ENCODE data around the gene SPINK5. TPM values are rescaled to one million over a fixed set of nuclear protein-coding genes. Genes with fewer than 3 reads are reported as not detected.
A peak's percentile ranks its signal among the peaks of the same experiment; 100 is the strongest.

The SPINK5 gene
- total RNA-seq, 1 experiment from 2014 or later, result 5.9 TPM

GRCh38 chr5:148104226-148104625, 40.4 kb downstream of the SPINK5 start (continued):
- TF ChIP-seq, protein P1, sequence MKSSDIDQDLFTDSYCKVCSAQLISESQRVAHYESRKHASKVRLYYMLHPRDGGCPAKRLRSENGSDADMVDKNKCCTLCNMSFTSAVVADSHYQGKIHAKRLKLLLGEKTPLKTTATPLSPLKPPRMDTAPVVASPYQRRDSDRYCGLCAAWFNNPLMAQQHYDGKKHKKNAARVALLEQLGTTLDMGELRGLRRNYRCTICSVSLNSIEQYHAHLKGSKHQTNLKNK (CRISPR knock-in tag; IDR thresholded peaks at IDR 0.05), result no peak
- TF ChIP-seq ZNF396 (CRISPR knock-in tag; IDR thresholded peaks at IDR 0.05; ENCODE audit: borderline replicate concordance), result no peak

DNA sequence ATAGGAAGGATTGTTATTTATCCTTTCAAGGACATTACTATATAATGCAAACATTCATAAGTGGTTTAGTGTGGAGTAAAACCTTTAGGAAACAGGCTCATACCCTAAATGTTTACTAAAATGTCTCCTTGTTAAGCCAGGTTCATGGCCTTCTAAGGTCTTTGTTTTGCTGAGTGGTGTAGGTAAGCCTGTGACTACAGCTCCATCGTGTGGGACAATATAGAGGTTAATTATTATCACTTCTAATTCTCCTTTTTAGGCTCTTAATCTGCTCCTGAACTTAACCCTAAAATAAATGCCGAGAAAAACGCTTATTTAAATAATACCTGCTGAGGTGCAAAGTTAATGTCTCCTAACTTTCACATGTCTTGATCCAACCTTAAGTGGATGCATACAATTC, 43.8 kb downstream of the SPINK5 start:
- POLR2A ChIA-PET, result no interaction called here
- Mint-ChIP-seq H3K27ac (no peak overlapping the region), H3K36me3 (peaks cover 17% of the 10 kb centered on the region), H3K9me3 (no peaks in the 10 kb centered on the region), H3K4me1 (no peaks in the 10 kb centered on the region), H3K27me3 (ENCODE audit: low read depth) (no peaks in the 10 kb centered on the region), H3K4me3 (no peak overlapping the region)
- peak; percentile 48; the same call in 1 of the 2 replicates for ATAC-seq
- DNase-seq (ENCODE audit: low spot score), result no peak
- TF ChIP-seq, protein P2, sequence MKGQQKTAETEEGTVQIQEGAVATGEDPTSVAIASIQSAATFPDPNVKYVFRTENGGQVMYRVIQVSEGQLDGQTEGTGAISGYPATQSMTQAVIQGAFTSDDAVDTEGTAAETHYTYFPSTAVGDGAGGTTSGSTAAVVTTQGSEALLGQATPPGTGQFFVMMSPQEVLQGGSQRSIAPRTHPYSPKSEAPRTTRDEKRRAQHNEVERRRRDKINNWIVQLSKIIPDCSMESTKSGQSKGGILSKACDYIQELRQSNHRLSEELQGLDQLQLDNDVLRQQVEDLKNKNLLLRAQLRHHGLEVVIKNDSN (CRISPR knock-in tag; IDR thresholded peaks at IDR 0.05), result no peak
- TF ChIP-seq ZNF281 (CRISPR knock-in tag; IDR thresholded peaks at IDR 0.05), result no peak
- no peak for TF ChIP-seq FOXP1 (CRISPR knock-in tag; IDR thresholded peaks at IDR 0.05; ENCODE audit: borderline replicate concordance)
- no peak for TF ChIP-seq GTF2I (CRISPR knock-in tag; conservative IDR thresholded peaks at IDR 0.05)
- no peak for TF ChIP-seq IRF2 (CRISPR knock-in tag; IDR thresholded peaks at IDR 0.05; ENCODE audit: borderline replicate concordance, low read depth)
- no peak for TF ChIP-seq TEAD1 (CRISPR knock-in tag; IDR thresholded peaks at IDR 0.05)
- no peak for TF ChIP-seq MYBL2 (CRISPR knock-in tag; IDR thresholded peaks at IDR 0.05)
- no peak for TF ChIP-seq RORB (CRISPR knock-in tag; IDR thresholded peaks at IDR 0.05)
- no peak for TF ChIP-seq ATF6 (CRISPR knock-in tag; IDR thresholded peaks at IDR 0.05)
- CTCF ChIA-PET, result interaction anchor here (1.3 kb wide), 1 partner anchor 12 kb away, joined by 5 read pairs; no protein-coding TSS in a partner anchor

GRCh38 chr5:148113243-148113642, 49.5 kb downstream of the SPINK5 start:
- ChIA-PET POLR2A (no interaction called here), CTCF (no interaction called here)
- DNase-seq (ENCODE audit: low spot score), result no peak
- no peaks in the 10 kb centered on the region for H3K9me3 Mint-ChIP-seq
- no peaks in the 10 kb centered on the region for H3K4me1 Mint-ChIP-seq
- no peak for ATAC-seq
- H3K27ac Mint-ChIP-seq, result no peak overlapping the region
- H3K27me3 Mint-ChIP-seq (ENCODE audit: low read depth), result no peaks in the 10 kb centered on the region
- H3K36me3 Mint-ChIP-seq, result peaks cover 17% of the 10 kb centered on the region
- no peak overlapping the region for H3K4me3 Mint-ChIP-seq
- TF ChIP-seq, protein P3, sequence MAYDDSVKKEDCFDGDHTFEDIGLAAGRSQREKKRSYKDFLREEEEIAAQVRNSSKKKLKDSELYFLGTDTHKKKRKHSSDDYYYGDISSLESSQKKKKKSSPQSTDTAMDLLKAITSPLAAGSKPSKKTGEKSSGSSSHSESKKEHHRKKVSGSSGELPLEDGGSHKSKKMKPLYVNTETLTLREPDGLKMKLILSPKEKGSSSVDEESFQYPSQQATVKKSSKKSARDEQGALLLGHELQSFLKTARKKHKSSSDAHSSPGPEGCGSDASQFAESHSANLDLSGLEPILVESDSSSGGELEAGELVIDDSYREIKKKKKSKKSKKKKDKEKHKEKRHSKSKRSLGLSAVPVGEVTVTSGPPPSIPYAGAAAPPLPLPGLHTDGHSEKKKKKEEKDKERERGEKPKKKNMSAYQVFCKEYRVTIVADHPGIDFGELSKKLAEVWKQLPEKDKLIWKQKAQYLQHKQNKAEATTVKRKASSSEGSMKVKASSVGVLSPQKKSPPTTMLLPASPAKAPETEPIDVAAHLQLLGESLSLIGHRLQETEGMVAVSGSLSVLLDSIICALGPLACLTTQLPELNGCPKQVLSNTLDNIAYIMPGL (CRISPR knock-in tag; IDR thresholded peaks at IDR 0.05), result no peak
- TF ChIP-seq PRRX2 (CRISPR knock-in tag; IDR thresholded peaks at IDR 0.05), result no peak
- no peak for TF ChIP-seq ARID4B (CRISPR knock-in tag; IDR thresholded peaks at IDR 0.05; ENCODE audit: borderline replicate concordance)
- no peak for TF ChIP-seq IRF1 (CRISPR knock-in tag; IDR thresholded peaks at IDR 0.05)
- TF ChIP-seq CREB1 (CRISPR knock-in tag; IDR thresholded peaks at IDR 0.05), result no peak
- TF ChIP-seq, protein P1 (CRISPR knock-in tag; IDR thresholded peaks at IDR 0.05), result no peak
- TF ChIP-seq NFATC4 (CRISPR knock-in tag; IDR thresholded peaks at IDR 0.05), result no peak
- no peak for TF ChIP-seq ZNF425 (CRISPR knock-in tag; conservative IDR thresholded peaks at IDR 0.05)

All from WTC11 (cell line).